Measurements from ENCODE around the gene NCOA1. TPM values are rescaled to one million over a fixed set of nuclear protein-coding genes. Genes with fewer than 3 reads are reported as not detected.

NCOA1 gene
- total RNA-seq: 15.4 and 16.6 TPM in 2 replicates

DNA sequence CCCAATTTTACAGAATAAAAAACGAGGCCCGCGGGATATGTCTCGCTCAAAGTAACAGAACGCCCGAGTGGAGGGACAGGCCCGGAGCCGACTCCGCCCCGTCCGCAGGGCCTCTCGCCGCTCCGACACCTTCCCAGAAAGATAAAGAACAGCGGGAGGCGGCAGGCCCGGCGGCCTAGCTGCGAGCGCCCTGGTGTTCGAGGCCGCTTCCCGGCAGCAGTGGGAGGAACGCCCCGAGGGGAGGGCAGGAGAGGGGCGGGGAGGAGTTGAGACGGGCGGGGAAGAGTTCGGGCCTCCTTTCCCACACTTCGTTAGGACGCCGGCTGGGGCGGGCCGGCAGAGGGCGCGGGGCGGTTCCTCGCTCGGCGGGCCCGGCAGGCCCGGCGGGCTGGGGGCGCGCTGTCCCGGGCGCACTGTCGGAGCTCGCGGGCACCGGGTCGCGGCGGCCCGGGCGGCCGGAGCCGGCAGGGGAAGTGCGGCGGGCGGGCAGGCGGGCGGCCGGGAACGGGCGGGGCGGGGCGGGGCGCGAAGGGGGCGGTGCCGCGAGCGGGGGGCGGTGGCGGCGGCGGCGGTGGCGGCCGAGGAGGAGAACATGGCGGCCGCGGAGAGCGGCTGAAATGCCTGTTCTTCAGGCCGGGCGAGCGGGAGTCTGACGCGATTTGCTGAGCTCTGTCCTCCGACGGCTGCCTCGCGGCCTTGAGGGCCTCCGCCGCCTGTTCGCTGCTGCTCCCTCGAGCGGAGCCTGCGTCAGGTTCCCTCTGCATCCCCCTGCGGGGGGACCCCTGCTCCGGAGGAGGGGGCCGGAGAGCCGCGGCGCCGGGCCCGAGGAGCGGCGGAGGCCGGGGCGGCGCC, at the start of gene NCOA1:
TSS of gene NCOA1 (plus strand) at position 565 of the 852 bp plus-strand sequence. CDS start 167,424 bp downstream, outside the sequence.

DNA sequence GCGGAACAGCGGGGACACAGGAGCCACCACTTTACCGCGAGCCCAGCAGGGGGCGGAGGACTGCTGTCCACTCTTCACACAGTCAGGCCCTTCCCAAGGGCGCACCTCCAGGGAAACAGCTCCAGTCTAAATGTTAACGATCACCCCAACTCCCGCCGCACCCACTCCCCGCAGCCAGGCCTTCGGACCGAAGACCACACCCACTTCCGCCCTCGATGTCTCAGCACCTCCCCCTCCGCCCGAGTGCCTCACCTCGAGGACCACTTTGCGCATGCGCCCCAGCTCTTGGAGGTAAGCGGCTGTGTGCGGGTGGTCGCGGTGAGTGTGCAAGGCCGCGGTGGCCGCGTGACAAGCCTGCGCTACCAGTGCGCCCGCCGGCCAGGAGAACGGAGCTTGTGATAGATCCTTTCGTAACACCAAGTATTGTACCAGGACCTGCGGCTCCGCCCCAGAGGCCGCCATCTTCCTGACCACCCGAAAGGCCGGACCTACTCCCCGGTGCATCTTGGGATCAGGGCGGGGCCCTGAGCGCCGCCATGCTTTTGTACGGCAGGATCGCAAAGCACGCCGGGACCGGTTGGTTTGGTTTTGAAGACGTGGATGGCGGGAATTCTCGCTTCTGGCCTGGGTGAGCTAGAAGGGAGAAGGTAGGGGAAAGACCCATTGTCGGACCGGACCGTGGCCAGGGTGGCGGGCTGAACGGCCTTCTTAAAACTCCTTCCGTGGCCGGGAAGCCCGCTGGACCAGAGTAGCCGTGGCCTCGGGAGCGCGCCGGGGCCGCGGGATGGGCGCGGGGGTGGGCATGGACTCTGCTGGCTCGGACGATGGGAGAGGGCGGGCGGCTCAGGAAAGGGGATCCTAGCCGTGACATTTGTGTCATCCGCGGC, 302.1 kb downstream of the NCOA1 start, which contains the start of the genes CENPO and PTRHD1:
TSS of gene CENPO (plus strand) at position 552 of the 887 bp plus-strand sequence. CDS start 495 bp downstream, outside the sequence.
TSS of gene PTRHD1 (minus strand) at position 518 of the 887 bp plus-strand sequence. CDS start at position 504, 14 bp downstream.

Other genes with a start within 250 kb of the NCOA1 start
- 33.7 and 36.2 TPM in 2 replicates for gene ITSN2, start 130.7 kb upstream of the NCOA1 start, total RNA-seq